Lower leg skin (tissue), 3 donors: ENCODE measurements around the gene TMEM132D.
A peak's percentile ranks its signal among the peaks of the same experiment; 100 is the strongest.

Source experiments
- CTCF ChIP-seq, 3 donors: fragments of 450-650 bp; IDR thresholded peaks; one replicate each; pipeline ENCODE4 v1.5.1; 2016; ENCODE audit warnings: antibody characterized with exemption in 3 of 3, mild to moderate bottlenecking in 3 of 3, moderate library complexity in 2 of 3
- POLR2A ChIP-seq, 2 donors: fragments of 450-650 bp; IDR thresholded peaks; one replicate each; pipeline ENCODE4 v1.6.1; 2016 to 2017; ENCODE audit warnings: antibody characterized with exemption in 2 of 2, mild to moderate bottlenecking in 1 of 2, moderate library complexity in 1 of 2

GRCh38 chr12:129136694-129137325 lies 767.0 kb downstream of the TMEM132D start:
- TF ChIP-seq CTCF (IDR thresholded peaks at IDR 0.05): peak in 1 of 3 donors; percentile 33
- TF ChIP-seq POLR2A (IDR thresholded peaks at IDR 0.05): no peak
